ENCODE results near the gene MED27. TPM values are rescaled to one million over a fixed set of nuclear protein-coding genes. Genes with fewer than 3 reads are reported as not detected.

Gene MED27
- total RNA-seq, 2 experiments from 2014 or later: 33.0 to 35.0 TPM

- ChIA-PET CTCF (no interaction called here), POLR2A (no interaction called here)
Measured at GRCh38 chr9:131899296-131900228, 180.1 kb downstream of the MED27 start.

GRCh38 chr9:131892902-131893500 lies 186.7 kb downstream of the MED27 start:
- ChIA-PET POLR2A (no interaction called here), CTCF (no interaction called here)

- POLR2A ChIA-PET: no interaction called here
- CTCF ChIA-PET: no interaction called here
Measured at GRCh38 chr9:131892162-131892707, 187.4 kb downstream of the MED27 start.

GRCh38 chr9:131891598-131891997 lies 188.1 kb downstream of the MED27 start:
- CTCF ChIA-PET: no interaction called here
- POLR2A ChIA-PET: no interaction called here

GRCh38 chr9:131889437-131890251 lies 190.0 kb downstream of the MED27 start:
- ChIA-PET POLR2A (no interaction called here), CTCF (no interaction called here)

GRCh38 chr9:131888923-131889322 lies 190.7 kb downstream of the MED27 start:
- POLR2A ChIA-PET: no interaction called here
- CTCF ChIA-PET: no interaction called here

GRCh38 chr9:131887680-131888079 lies 192.0 kb downstream of the MED27 start:
- ChIA-PET CTCF (no interaction called here), POLR2A (no interaction called here)

GRCh38 chr9:131886826-131887225 lies 192.8 kb downstream of the MED27 start:
- ChIA-PET POLR2A (no interaction called here), CTCF (no interaction called here)

- ChIA-PET CTCF (no interaction called here), POLR2A (no interaction called here)
Measured at GRCh38 chr9:131885144-131885609, 194.5 kb downstream of the MED27 start.

- POLR2A ChIA-PET: no interaction called here
- CTCF ChIA-PET: interaction anchor here (0.7 kb wide), 1 partner anchor 66 kb away, joined by 3 read pairs; no protein-coding TSS in a partner anchor
Measured at GRCh38 chr9:131884222-131884621, 195.4 kb downstream of the MED27 start.

- CTCF ChIA-PET: no interaction called here
- POLR2A ChIA-PET: no interaction called here
Measured at GRCh38 chr9:131880833-131881583, 198.7 kb downstream of the MED27 start.

- POLR2A ChIA-PET: no interaction called here
- CTCF ChIA-PET: no interaction called here
Measured at GRCh38 chr9:131879911-131880290, 199.8 kb downstream of the MED27 start.

GRCh38 chr9:131879181-131879910 lies 200.3 kb downstream of the MED27 start:
- ChIA-PET CTCF (no interaction called here), POLR2A (no interaction called here)

- ChIA-PET CTCF (interaction anchor here (1.4 kb wide), 1 partner anchor 9 kb away, joined by 4 read pairs; no protein-coding TSS in a partner anchor), POLR2A (no interaction called here)
Measured at GRCh38 chr9:131876486-131876885, 203.2 kb downstream of the MED27 start.

GRCh38 chr9:131875828-131876485 lies 203.7 kb downstream of the MED27 start:
- CTCF ChIA-PET: interaction anchor here (1.4 kb wide), 1 partner anchor 9 kb away, joined by 4 read pairs; no protein-coding TSS in a partner anchor

GRCh38 chr9:131874916-131875670 lies 204.6 kb downstream of the MED27 start:
- ChIA-PET POLR2A (no interaction called here), CTCF (interaction anchor here (0.8 kb wide), 1 partner anchor 19 kb away, joined by 3 read pairs; no protein-coding TSS in a partner anchor)

More at GRCh38 chr9:131875828-131876485, 203.7 kb downstream of the MED27 start:
- POLR2A ChIA-PET: no interaction called here

GRCh38 chr9:131874447-131874846 lies 205.2 kb downstream of the MED27 start:
- CTCF ChIA-PET: interaction anchor here (0.8 kb wide), 1 partner anchor 20 kb away, joined by 3 read pairs; no protein-coding TSS in a partner anchor
- POLR2A ChIA-PET: no interaction called here
